Measurements from ENCODE around the gene TCF4. TPM values are rescaled to one million over a fixed set of nuclear protein-coding genes. Genes with fewer than 3 reads are reported as not detected.

TCF4 gene
- polyA plus RNA-seq, 1 of the 3 experiments (the other 2 are of a cell fraction) = 39.1 TPM

DNA sequence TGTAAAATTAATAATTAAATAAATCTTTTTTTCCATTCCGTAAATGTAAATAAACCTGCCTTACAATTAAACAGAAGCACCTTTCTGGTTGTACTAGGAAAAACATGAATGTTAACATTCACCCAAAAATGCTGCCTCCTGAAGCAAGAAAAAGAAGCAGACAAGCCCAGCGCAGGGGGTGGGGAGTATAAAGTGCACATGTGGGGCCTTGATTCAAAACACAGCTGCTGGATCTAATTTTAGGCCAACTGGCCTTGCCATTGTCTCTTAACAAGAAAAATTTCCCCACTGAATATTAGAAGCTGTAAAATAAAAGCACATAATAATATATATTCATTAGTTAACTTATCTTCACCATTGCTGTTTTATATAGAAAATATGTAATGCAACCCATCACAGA is 28.3 kb downstream of the TCF4 start:
- H3K4me2 ChIP-seq = no peak overlapping the region
- TF ChIP-seq USF1 (IDR thresholded peaks at IDR 0.05; ENCODE audit: borderline replicate concordance, low read depth) (no peak), CHD2 (IDR thresholded peaks at IDR 0.05; ENCODE audit: low read length, partially characterized antibody) (peak; percentile 22), REST (IDR thresholded peaks at IDR 0.05; ENCODE audit: low read depth, low read length) (no peak), SMC3 (IDR thresholded peaks at IDR 0.05; ENCODE audit: low read depth, low read length) (no peak), POLR2AphosphoS5 (IDR thresholded peaks at IDR 0.05; ENCODE audit: low read depth, low read length) (no peak), MXI1 (IDR thresholded peaks at IDR 0.05; ENCODE audit: low read depth, low read length) (peak; percentile 54)
- TF ChIP-seq, protein P1, sequence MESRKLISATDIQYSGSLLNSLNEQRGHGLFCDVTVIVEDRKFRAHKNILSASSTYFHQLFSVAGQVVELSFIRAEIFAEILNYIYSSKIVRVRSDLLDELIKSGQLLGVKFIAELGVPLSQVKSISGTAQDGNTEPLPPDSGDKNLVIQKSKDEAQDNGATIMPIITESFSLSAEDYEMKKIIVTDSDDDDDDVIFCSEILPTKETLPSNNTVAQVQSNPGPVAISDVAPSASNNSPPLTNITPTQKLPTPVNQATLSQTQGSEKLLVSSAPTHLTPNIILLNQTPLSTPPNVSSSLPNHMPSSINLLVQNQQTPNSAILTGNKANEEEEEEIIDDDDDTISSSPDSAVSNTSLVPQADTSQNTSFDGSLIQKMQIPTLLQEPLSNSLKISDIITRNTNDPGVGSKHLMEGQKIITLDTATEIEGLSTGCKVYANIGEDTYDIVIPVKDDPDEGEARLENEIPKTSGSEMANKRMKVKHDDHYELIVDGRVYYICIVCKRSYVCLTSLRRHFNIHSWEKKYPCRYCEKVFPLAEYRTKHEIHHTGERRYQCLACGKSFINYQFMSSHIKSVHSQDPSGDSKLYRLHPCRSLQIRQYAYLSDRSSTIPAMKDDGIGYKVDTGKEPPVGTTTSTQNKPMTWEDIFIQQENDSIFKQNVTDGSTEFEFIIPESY (IDR thresholded peaks at IDR 0.05; ENCODE audit: borderline replicate concordance, low read depth) = no peak
- H3K9me3 ChIP-seq = no peaks in the 10 kb centered on the region
- ChIA-PET POLR2A (no interaction called here), CTCF (interaction anchor here (0.5 kb wide), 1 partner anchor 68 kb away, joined by 3 read pairs; no protein-coding TSS in a partner anchor)
- no peaks in the 10 kb centered on the region for H3F3A ChIP-seq (replicated peaks; ENCODE audit: insufficient read depth)
- H3K9me2 ChIP-seq = no peaks in the 10 kb centered on the region
- H3K4me1 ChIP-seq (ENCODE audit: control insufficient read depth in 1 of 2, insufficient read depth in 2 of 2, low read depth in 1 of 2, low read length in 1 of 2) = peaks cover 0 to 20% of the 10 kb centered on the region in 2 experiments; a peak in 3 of 4 replicates
- H3K27me3 ChIP-seq (ENCODE audit: insufficient read depth) = no peaks in the 10 kb centered on the region
- H4K20me1 ChIP-seq (ENCODE audit: insufficient read depth) = no peaks in the 10 kb centered on the region
- peak overlapping the region in 1 of 2 experiments; percentile 53; a peak in 2 of 4 replicates for H3K27ac ChIP-seq (ENCODE audit: low read depth in 2 of 2, low read length in 1 of 2)
- WGBS (ENCODE audit: low lambda C conversion rate) = 95% methylated on average over 2 of the region's 2 CpGs
- H3K4me3 ChIP-seq (ENCODE audit: low read depth in 2 of 2, low read length in 1 of 2) = no peak overlapping the region
- H3K79me2 ChIP-seq (ENCODE audit: insufficient read depth) = peaks cover 79% of the 10 kb centered on the region
- H3K36me3 ChIP-seq (replicated peaks in 1 of 2; ENCODE audit: control insufficient read depth in 1 of 2, insufficient read depth in 2 of 2, low read length in 1 of 2) = peaks cover 10 to 22% of the 10 kb centered on the region in 2 experiments
- DNase-seq = peak; percentile 9
- H2AFZ ChIP-seq (ENCODE audit: low read depth) = no peak overlapping the region
- H3K9ac ChIP-seq = no peak overlapping the region

- no peak overlapping the region for H2AFZ ChIP-seq (ENCODE audit: low read depth)
- peaks cover 0 to 27% of the 10 kb centered on the region in 2 experiments; a peak in 3 of 4 replicates for H3K4me1 ChIP-seq (ENCODE audit: control insufficient read depth in 1 of 2, insufficient read depth in 2 of 2, low read depth in 1 of 2, low read length in 1 of 2)
- no peaks in the 10 kb centered on the region for H3F3A ChIP-seq (replicated peaks; ENCODE audit: insufficient read depth)
- H3K27ac ChIP-seq (ENCODE audit: low read depth in 2 of 2, low read length in 1 of 2) = no peak overlapping the region
- H4K20me1 ChIP-seq (ENCODE audit: insufficient read depth) = no peaks in the 10 kb centered on the region
- ChIA-PET CTCF (interaction anchor here (1.0 kb wide), 1 partner anchor 14 kb away, joined by 3 read pairs; no protein-coding TSS in a partner anchor), POLR2A (no interaction called here)
- no peaks in the 10 kb centered on the region for H3K27me3 ChIP-seq (ENCODE audit: insufficient read depth)
- no peaks in the 10 kb centered on the region for H3K9me2 ChIP-seq
- DNase-seq = peak; percentile 10
- H3K36me3 ChIP-seq (replicated peaks in 1 of 2; ENCODE audit: control insufficient read depth in 1 of 2, insufficient read depth in 2 of 2, low read length in 1 of 2) = peaks cover 9 to 23% of the 10 kb centered on the region in 2 experiments
- no peak overlapping the region for H3K4me3 ChIP-seq (ENCODE audit: low read depth in 2 of 2, low read length in 1 of 2)
- H3K4me2 ChIP-seq = no peak overlapping the region
- TF ChIP-seq EP300 (IDR thresholded peaks at IDR 0.05; ENCODE audit: borderline replicate concordance in 1 of 2, low read depth in 1 of 2, low read length in 1 of 2) (peak in 1 of 2 experiments; percentile 53; a peak in 2 of 4 replicates), GATA2 (CRISPR knock-in tag; IDR thresholded peaks at IDR 0.05) (peak; percentile 33; the same call in 1 of the 2 replicates), TCF12 (IDR thresholded peaks at IDR 0.05) (no peak), GABPA (IDR thresholded peaks at IDR 0.05; ENCODE audit: low read depth) (no peak)
- 90% methylated on average over 1 of the region's 1 CpG for WGBS (ENCODE audit: low lambda C conversion rate)
- H3K79me2 ChIP-seq (ENCODE audit: insufficient read depth) = peaks cover 77% of the 10 kb centered on the region
- H3K9me3 ChIP-seq = no peaks in the 10 kb centered on the region
- no peak overlapping the region for H3K9ac ChIP-seq
These were observed 30.8 kb downstream of the TCF4 start for GRCh38 chr18:55557211-55557610.
